ENCODE measurements around the gene SERPINB2. TPM values are rescaled to one million over a fixed set of nuclear protein-coding genes. Genes with fewer than 3 reads are reported as not detected.

The SERPINB2 gene
- total RNA-seq, 1 donor, result 143 TPM

DNA sequence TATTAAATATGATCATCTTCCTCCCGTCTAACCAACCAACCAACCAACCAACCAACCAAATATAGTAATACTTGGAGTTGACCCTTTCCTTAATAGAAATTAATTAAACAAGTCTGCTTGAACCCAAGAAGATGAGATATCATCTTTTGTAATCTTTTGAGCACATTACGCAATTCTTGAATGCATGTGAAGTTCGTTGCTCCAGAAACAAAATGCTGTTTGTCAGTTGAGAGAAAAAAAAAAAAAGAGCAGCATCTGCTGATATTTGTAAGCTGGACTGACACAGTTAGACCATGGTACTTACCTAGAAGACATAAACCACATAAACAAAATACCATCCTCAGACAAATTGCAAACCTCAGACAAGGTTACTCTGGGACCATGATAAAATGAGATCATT is 9.2 kb upstream of the SERPINB2 start:
- H3K4me3 ChIP-seq (ENCODE audit: low read length), result no peak overlapping the region
- peaks cover 14% of the 10 kb centered on the region for H3K4me1 ChIP-seq (ENCODE audit: insufficient read depth, low read length)
- no peaks in the 10 kb centered on the region for H3K27me3 ChIP-seq (ENCODE audit: insufficient read depth, low read length)
- no peaks in the 10 kb centered on the region for H3K9me3 ChIP-seq (ENCODE audit: low read depth, low read length)

DNA sequence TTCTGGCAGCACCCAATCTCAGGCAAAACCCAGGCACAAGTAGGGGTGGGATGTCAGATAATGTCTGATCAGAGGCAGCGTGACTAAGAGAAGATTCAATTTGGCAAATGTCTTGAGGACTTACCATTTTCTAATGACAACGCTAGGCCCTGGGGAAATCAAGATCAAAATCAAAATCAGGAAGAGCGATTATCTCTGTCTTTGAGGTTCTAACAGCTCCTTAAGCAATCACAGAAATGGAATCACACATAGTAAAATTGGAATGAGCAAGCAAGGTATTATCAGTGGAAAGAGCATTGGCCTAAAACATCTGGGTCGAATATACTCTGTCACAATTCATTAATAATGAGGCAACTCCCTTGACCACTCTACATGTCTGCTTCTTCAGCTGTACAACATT is 8.6 kb upstream of the SERPINB2 start:
- peaks cover 14% of the 10 kb centered on the region for H3K4me1 ChIP-seq (ENCODE audit: insufficient read depth, low read length)
- no peaks in the 10 kb centered on the region for H3K9me3 ChIP-seq (ENCODE audit: low read depth, low read length)
- H3K27me3 ChIP-seq (ENCODE audit: insufficient read depth, low read length), result no peaks in the 10 kb centered on the region
- H3K4me3 ChIP-seq (ENCODE audit: low read length), result no peak overlapping the region

DNA sequence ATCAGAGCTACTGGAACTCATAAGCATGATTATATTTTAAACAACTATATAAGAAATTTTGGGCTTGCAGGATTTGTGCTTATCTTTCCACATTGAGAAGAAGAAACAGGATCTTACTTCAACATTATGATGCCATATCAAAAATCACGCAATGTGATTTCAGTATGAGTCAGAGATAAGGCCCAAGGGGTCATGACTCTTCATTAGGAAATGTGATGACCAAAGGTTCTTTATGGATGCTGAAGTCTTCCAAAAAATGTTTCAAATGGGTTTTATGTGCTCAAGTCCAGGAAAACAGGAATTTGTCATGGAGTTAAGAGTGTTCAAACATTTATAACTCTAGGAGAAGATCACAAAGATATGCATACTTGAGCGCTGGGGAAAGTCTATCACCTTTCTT is 7.8 kb upstream of the SERPINB2 start:
- H3K4me1 ChIP-seq (ENCODE audit: insufficient read depth, low read length), result peaks cover 14% of the 10 kb centered on the region
- H3K9me3 ChIP-seq (ENCODE audit: low read depth, low read length), result no peaks in the 10 kb centered on the region
- no peaks in the 10 kb centered on the region for H3K27me3 ChIP-seq (ENCODE audit: insufficient read depth, low read length)
- no peak overlapping the region for H3K4me3 ChIP-seq (ENCODE audit: low read length)

DNA sequence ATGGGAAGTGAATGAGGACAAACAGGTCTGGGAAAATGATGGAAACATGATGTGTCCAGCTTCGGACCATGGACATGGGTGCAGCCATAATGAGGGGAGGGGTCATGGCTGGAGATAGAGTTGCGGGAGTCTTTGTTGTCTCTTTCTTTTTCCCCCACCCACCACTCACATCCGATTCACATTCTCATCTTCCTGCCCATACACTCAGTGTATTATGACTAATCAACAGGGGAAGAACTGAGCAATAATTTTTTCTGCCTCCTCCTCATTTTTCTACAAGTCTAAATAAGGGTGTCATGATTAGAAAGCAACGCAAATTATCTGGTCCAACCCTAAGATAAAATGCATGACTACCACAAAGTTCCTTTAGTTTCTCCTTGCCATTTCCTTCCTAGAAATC is 5.7 kb upstream of the SERPINB2 start:
- Histone ChIP-seq H3K27me3 (ENCODE audit: insufficient read depth, low read length) (no peaks in the 10 kb centered on the region), H3K4me3 (ENCODE audit: low read length) (no peak overlapping the region), H3K9me3 (ENCODE audit: low read depth, low read length) (no peaks in the 10 kb centered on the region), H3K4me1 (ENCODE audit: insufficient read depth, low read length) (peaks cover 14% of the 10 kb centered on the region)

DNA sequence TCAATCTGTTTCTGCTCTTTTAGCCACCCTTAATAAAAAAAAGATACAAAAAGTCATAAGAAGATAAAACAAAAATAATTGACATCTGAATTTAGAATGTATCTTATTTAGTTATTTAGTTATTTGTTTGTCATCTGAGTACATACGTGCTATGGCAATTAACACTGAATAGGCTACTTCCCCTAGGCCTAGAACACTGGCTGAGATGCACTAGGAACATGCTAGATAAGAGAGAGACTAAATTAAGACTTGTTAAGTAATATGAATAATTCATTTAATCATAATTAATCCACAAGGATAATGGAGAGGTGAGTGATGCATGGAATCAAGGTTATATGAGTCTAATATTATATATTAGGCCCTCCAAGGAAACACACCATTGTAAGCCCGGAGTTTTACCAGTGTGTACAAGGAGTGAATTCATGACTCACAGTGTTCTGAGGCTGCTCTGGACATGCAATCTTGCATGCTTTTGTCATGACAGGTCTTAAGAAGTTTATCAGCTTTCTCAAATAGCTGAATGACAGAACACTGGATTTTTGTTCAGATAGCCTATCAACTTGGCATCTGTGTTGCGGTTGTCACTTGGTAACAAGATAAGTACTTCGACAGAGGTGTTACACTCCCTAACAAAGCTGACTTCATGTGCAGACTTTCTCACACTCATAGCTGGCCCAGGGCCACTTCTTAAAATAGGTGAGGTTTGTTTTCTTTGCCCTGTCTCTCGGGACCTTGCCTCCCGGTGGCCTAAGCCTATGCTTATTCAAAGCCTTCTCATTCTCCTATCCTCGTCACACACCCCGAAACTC is 5.0 kb upstream of the SERPINB2 start:
- Histone ChIP-seq H3K9me3 (ENCODE audit: low read depth, low read length) (no peaks in the 10 kb centered on the region), H3K27me3 (ENCODE audit: insufficient read depth, low read length) (no peaks in the 10 kb centered on the region), H3K4me3 (ENCODE audit: low read length) (no peak overlapping the region), H3K4me1 (ENCODE audit: insufficient read depth, low read length) (peaks cover 21% of the 10 kb centered on the region)

DNA sequence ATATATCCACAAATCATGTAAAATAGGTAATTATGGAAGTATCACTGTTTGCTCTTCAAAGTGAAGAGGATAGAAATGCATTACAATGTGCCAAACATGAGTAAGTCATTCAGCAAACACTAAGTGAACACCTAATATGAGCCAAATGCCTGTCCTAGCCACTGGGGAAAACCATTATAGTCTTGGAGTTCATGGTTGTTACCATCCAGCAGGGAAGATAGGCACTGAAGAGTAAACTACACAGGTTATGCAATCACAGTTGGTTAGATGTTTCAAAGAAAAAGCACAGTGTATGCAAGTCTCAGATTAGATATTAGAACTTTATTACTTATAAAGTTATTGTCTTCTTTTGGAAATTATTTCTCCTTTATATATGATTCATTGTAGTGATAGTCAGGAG is 3.9 kb upstream of the SERPINB2 start:
- Histone ChIP-seq H3K4me3 (ENCODE audit: low read length) (no peak overlapping the region), H3K27me3 (ENCODE audit: insufficient read depth, low read length) (no peaks in the 10 kb centered on the region), H3K9me3 (ENCODE audit: low read depth, low read length) (no peaks in the 10 kb centered on the region), H3K4me1 (ENCODE audit: insufficient read depth, low read length) (peaks cover 22% of the 10 kb centered on the region)

DNA sequence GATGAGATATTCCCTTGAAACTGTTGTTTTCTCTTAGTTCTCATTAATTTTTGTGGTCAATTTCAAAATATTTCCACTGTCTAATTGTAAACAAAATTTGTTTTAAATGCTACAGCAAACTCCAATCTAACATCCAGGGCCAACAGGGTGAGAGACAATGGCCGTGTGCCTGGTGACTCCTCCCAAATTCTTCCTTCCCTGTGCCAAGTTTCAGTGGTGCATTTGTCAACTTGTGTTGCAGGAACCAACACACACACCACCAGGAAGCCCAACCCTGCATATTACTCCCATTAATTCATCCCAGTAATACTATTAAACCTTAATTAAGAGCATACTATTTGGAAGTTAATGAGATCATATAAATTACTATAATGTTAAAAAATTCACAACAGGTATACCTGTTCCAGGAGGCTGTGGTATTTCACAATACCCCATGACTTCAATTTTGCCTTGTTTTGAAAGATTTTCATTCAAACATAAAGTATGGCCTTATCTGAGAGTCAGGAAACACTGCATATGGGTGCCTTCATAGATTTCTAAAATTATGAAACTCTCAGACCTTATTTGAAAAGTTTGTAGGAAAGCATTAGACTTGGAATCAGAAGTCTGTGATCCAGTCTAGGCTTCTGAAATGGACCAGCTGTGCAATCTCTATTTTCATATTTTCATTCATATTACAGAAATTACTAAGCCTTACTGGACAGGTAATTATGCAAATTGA is 1.1 kb downstream of the SERPINB2 start:
- H3K9me3 ChIP-seq (ENCODE audit: low read depth, low read length), result no peaks in the 10 kb centered on the region
- H3K27me3 ChIP-seq (ENCODE audit: insufficient read depth, low read length), result no peaks in the 10 kb centered on the region
- H3K4me3 ChIP-seq (ENCODE audit: low read length), result no peak overlapping the region
- peaks cover 57% of the 10 kb centered on the region for H3K4me1 ChIP-seq (ENCODE audit: insufficient read depth, low read length)

DNA sequence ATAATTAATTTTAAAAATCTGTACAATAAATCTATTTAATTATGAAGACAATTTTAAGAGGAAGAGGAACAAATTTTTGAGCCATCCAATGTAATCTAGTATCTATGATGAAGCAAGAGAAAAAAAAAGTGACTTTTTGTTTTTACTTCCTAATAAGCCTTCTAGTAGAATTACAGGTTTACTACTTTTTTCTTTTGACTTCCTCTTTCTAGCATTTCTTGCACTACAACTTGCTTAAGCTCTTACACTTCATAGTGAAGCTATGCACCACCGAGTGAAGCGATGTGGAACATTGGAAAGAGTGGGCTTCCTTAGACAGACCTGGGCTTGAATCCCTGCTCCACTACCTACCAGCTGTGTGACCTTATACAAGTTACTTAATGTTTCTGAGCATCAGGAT is 2.1 kb downstream of the SERPINB2 start:
- H3K9me3 ChIP-seq (ENCODE audit: low read depth, low read length), result no peaks in the 10 kb centered on the region
- H3K4me1 ChIP-seq (ENCODE audit: insufficient read depth, low read length), result peaks cover 67% of the 10 kb centered on the region
- no peaks in the 10 kb centered on the region for H3K27me3 ChIP-seq (ENCODE audit: insufficient read depth, low read length)
- H3K4me3 ChIP-seq (ENCODE audit: low read length), result no peak overlapping the region

DNA sequence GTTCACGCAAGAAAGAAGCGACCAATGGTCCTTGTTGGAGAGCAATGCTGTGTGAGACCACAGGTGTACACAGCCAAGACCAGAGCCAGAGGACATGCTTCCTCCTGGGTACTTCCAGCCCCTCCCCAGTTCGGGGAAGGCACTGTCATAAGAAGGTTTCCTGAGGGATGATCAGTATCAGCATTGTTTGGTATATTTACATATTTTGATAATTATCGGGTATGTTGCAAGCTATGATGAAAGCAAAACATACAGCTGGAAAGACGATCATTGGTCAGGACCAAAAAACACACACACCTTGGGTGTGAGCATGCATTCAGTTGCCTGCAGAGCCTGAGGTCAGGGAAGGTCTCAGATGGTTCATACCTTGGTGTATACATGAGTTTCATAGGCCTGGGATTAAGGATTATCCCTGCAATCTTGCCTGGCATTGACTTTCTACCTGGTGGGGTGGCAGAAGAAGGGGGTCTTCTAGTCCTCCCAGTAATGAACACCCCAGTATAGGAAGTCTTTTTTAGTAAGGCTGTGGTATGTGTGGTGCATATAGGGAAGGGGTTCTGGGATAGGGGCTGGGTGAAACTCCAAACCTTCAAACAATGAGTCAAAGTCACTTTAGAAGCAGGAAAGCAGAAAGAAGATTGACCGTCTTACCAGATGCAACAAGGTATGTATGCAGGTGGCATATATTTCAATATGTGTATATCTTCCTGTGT is 2.9 kb downstream of the SERPINB2 start:
- no peaks in the 10 kb centered on the region for H3K9me3 ChIP-seq (ENCODE audit: low read depth, low read length)
- H3K4me3 ChIP-seq (ENCODE audit: low read length), result no peak overlapping the region
- peaks cover 75% of the 10 kb centered on the region for H3K4me1 ChIP-seq (ENCODE audit: insufficient read depth, low read length)
- no peaks in the 10 kb centered on the region for H3K27me3 ChIP-seq (ENCODE audit: insufficient read depth, low read length)

DNA sequence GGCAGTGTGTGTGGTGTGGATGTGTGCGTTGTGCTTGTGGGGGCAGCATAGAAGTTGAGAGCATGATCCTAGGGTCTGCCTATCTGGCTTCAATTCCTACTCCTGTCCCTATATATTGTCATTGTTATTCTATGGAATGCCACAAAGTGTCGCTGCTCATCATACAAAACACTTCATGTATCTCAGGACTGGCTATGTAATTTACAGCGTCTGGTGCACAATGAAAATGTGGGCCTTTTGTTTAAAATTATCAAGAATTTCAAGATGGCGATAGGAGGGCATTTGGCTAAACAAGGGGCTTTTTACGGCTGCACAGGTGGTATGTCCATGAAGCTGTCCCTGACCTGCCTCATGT is 3.4 kb downstream of the SERPINB2 start:
- Histone ChIP-seq H3K9me3 (ENCODE audit: low read depth, low read length) (no peaks in the 10 kb centered on the region), H3K4me3 (ENCODE audit: low read length) (no peak overlapping the region), H3K4me1 (ENCODE audit: insufficient read depth, low read length) (peaks cover 80% of the 10 kb centered on the region), H3K27me3 (ENCODE audit: insufficient read depth, low read length) (no peaks in the 10 kb centered on the region)

DNA sequence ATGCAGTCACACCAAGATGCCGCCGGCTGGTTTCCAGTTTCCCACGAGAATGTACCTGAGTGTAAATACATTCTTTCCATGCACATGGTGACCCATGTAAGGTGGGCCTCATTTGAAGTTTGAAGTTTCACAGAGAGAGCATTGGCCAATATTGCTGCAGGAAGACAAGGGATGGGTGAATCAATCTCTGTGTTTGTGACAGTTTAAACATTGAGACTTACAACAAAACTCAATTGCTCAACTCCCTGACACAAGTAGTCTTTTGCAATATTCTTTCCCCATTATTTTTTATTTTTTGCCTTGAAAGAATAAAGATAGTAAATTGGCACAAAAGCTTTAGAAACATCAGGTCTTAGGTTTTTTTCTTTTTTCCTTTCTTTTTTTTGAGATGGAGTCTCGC is 5.1 kb downstream of the SERPINB2 start:
- no peak overlapping the region for H3K4me3 ChIP-seq (ENCODE audit: low read length)
- H3K27me3 ChIP-seq (ENCODE audit: insufficient read depth, low read length), result no peaks in the 10 kb centered on the region
- H3K9me3 ChIP-seq (ENCODE audit: low read depth, low read length), result no peaks in the 10 kb centered on the region
- peaks cover 83% of the 10 kb centered on the region for H3K4me1 ChIP-seq (ENCODE audit: insufficient read depth, low read length)

DNA sequence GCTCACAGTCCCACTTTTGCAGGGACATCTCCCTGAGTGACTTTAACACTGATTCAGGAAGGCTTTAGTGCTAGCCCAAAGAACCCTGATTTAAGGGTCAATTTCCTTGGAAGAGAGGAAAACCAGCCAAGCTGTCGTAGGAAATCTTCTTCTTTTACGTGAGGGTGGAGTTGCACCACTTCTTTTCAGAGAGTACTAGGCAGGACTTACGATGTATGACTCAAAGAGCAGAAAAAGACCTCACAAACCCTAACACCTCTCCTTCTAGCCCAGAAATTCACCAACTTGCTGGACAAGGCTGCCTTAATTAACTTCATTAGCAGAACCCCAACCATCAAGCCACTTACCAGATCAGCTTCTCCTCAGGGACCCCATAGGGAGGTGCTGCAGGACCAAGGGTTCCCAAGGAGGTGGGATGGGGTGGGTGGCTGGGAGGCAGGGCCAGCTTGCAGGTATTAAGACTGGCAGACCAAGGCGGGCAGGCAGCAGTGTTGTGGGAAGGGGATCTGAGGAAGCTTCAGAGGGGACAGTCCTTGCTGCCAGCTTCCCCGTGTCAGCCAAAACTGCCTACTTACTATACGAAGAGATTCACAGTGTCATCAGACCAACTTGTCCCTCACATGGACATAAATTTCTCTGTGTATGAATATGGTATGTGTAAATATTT is 6.7 kb downstream of the SERPINB2 start:
- no peaks in the 10 kb centered on the region for H3K9me3 ChIP-seq (ENCODE audit: low read depth, low read length)
- H3K4me3 ChIP-seq (ENCODE audit: low read length), result no peak overlapping the region
- H3K4me1 ChIP-seq (ENCODE audit: insufficient read depth, low read length), result peaks cover 72% of the 10 kb centered on the region
- no peaks in the 10 kb centered on the region for H3K27me3 ChIP-seq (ENCODE audit: insufficient read depth, low read length)

DNA sequence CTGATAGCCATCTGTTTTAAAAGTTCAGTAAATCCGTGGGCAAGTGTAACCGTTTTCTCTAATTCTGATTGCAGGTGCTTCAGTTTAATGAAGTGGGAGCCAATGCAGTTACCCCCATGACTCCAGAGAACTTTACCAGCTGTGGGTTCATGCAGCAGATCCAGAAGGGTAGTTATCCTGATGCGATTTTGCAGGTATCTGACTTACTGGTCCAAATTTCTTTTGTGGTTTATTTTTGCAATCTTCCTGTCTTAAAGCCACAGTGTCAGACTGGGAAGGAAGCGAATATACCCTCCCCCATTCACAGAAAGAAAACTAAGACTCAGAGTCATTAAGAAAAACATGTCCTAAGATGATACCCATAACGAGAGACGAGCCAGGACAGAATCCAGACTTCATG is 7.7 kb downstream of the SERPINB2 start:
- H3K4me3 ChIP-seq (ENCODE audit: low read length), result no peak overlapping the region
- peaks cover 66% of the 10 kb centered on the region for H3K4me1 ChIP-seq (ENCODE audit: insufficient read depth, low read length)

DNA sequence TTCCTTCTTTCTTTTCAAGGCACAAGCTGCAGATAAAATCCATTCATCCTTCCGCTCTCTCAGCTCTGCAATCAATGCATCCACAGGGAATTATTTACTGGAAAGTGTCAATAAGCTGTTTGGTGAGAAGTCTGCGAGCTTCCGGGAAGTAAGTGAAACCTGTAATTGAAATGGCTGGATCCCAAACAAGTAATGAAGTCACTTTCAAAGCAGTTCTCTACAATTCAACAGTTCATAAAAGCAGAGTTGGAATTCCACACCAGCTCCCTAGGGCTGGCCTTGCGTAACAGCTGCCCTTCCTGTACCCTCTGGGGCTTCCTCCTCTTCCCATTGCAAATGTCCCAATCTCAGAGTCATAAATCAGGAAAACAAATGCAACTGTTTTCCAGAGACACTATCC is 9.6 kb downstream of the SERPINB2 start:
- H3K27me3 ChIP-seq (ENCODE audit: insufficient read depth, low read length), result no peaks in the 10 kb centered on the region
- H3K4me1 ChIP-seq (ENCODE audit: insufficient read depth, low read length), result peaks cover 48% of the 10 kb centered on the region
- H3K4me3 ChIP-seq (ENCODE audit: low read length), result no peak overlapping the region
- no peaks in the 10 kb centered on the region for H3K9me3 ChIP-seq (ENCODE audit: low read depth, low read length)

More for the DNA sequence above, 7.7 kb downstream of the SERPINB2 start:
- no peaks in the 10 kb centered on the region for H3K27me3 ChIP-seq (ENCODE audit: insufficient read depth, low read length)
- no peaks in the 10 kb centered on the region for H3K9me3 ChIP-seq (ENCODE audit: low read depth, low read length)

DNA sequence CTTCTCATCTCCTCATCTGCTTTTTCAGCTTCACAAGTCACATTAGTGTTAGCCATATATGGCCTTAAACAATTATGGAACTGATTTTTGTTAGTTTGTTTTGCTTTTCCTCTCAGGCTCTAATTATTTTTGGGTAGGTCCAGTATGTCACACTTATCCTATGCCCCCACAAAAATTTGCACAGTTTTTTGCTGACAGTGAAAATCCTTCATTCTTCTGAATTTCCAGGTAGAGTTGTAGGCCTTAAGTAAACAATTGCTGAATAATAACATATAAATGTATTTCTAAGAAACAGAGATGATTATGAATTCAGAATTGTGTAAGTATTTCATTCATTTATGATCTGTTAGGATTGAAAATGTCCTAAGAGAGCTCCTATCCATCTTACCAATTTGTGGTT is 11.7 kb downstream of the SERPINB2 start:
- no peak overlapping the region for H3K4me3 ChIP-seq (ENCODE audit: low read length)
- no peaks in the 10 kb centered on the region for H3K27me3 ChIP-seq (ENCODE audit: insufficient read depth, low read length)
- peaks cover 26% of the 10 kb centered on the region for H3K4me1 ChIP-seq (ENCODE audit: insufficient read depth, low read length)
- no peaks in the 10 kb centered on the region for H3K9me3 ChIP-seq (ENCODE audit: low read depth, low read length)

Data from mononuclear cell (primary cell).